ENCODE data around the gene LPP. TPM values are rescaled to one million over a fixed set of nuclear protein-coding genes. Genes with fewer than 3 reads are reported as not detected.

LPP gene
- total and polyA plus RNA-seq, 2 donors (not counting 1 experiment from before 2014, with no cell fraction given): 7.6 to 81.7 TPM

GRCh38 chr3:188157407-188157806 lies 3.5 kb downstream of the LPP start:
- no peak overlapping the region for H3K27ac Mint-ChIP-seq
- H3K79me2 ChIP-seq (ENCODE audit: control insufficient read depth, insufficient read depth, low read length): peaks cover 55% of the 10 kb centered on the region
- WGBS (ENCODE audit: insufficient coverage): 98% methylated on average over 6 of the region's 6 CpGs
- intact Hi-C loops (cut with micrococcal nuclease): loop anchor here (10.0 kb wide), 1 partner anchor 383 kb away; no protein-coding TSS in a partner anchor
- H3K27ac ChIP-seq (ENCODE audit: low read length in 2 of 2): no peak overlapping the region
- no peaks in the 10 kb centered on the region for H3K36me3 ChIP-seq (replicated peaks in 1 of 2; ENCODE audit: control extremely low read depth in 1 of 2, control insufficient read depth in 1 of 2, extremely low read depth in 1 of 2, insufficient read depth in 2 of 2, low read length in 1 of 2)
- no peak overlapping the region for H2AFZ ChIP-seq (ENCODE audit: insufficient read depth, low read depth, low read length, poor library complexity, severe bottlenecking)
- no peak overlapping the region for H3K4me3 Mint-ChIP-seq
- TF ChIP-seq CTCF (IDR thresholded peaks at IDR 0.05) (no peak), EZH2 (IDR thresholded peaks at IDR 0.05; ENCODE audit: borderline replicate concordance, insufficient read depth, low read depth, low read length, poor library complexity, severe bottlenecking) (no peak)
- H3K4me3 ChIP-seq (ENCODE audit: control extremely low read depth in 1 of 5, extremely low read depth in 1 of 5, insufficient read depth in 1 of 5, low read depth in 2 of 5, low read length in 4 of 5): no peak overlapping the region
- no peaks in the 10 kb centered on the region for H3K27me3 Mint-ChIP-seq
- ATAC-seq (ENCODE audit: low read depth) (no peak), DNase-seq (no peak)
- no peaks in the 10 kb centered on the region for H4K20me1 ChIP-seq (ENCODE audit: control insufficient read depth, insufficient read depth, low read length, poor library complexity, severe bottlenecking)
- no peaks in the 10 kb centered on the region for H3K27me3 ChIP-seq (replicated peaks in 1 of 4; ENCODE audit: control extremely low read depth in 1 of 4, control insufficient read depth in 3 of 4, insufficient read depth in 4 of 4, low read length in 3 of 4)
- CTCF ChIA-PET: no interaction called here
- no peak overlapping the region for H3K4me2 ChIP-seq (replicated peaks; ENCODE audit: low read depth, low read length, poor library complexity, severe bottlenecking)
- POLR2A ChIA-PET: no interaction called here
- no peak overlapping the region for H3K9ac ChIP-seq (ENCODE audit: low read length)
- H3K4me1 Mint-ChIP-seq: peaks cover 56% of the 10 kb centered on the region
- H3K9me3 Mint-ChIP-seq (ENCODE audit: insufficient read depth): no peaks in the 10 kb centered on the region
- peaks cover 18 to 25% of the 10 kb centered on the region in 2 donors for H3K4me1 ChIP-seq (ENCODE audit: control insufficient read depth in 2 of 2, insufficient read depth in 2 of 2, low read length in 2 of 2)
- H3K9me3 ChIP-seq (ENCODE audit: control extremely low read depth in 1 of 3, control insufficient read depth in 2 of 3, insufficient read depth in 1 of 3, low read length in 2 of 3): no peaks in the 10 kb centered on the region

- DNase-seq (no peak), ATAC-seq (ENCODE audit: low read depth) (no peak)
- no peak overlapping the region for H2AFZ ChIP-seq (ENCODE audit: insufficient read depth, low read depth, low read length, poor library complexity, severe bottlenecking)
- Mint-ChIP-seq H3K4me1 (peaks cover 52% of the 10 kb centered on the region), H3K4me3 (no peak overlapping the region), H3K9me3 (ENCODE audit: insufficient read depth) (no peaks in the 10 kb centered on the region), H3K27me3 (no peaks in the 10 kb centered on the region), H3K27ac (no peak overlapping the region)
- 82% methylated on average over 5 of the region's 5 CpGs for WGBS (ENCODE audit: insufficient coverage)
- no peak overlapping the region for H3K4me3 ChIP-seq (ENCODE audit: control extremely low read depth in 1 of 5, extremely low read depth in 1 of 5, insufficient read depth in 1 of 5, low read depth in 2 of 5, low read length in 4 of 5)
- H3K79me2 ChIP-seq (ENCODE audit: control insufficient read depth, insufficient read depth, low read length): peaks cover 61% of the 10 kb centered on the region
- H3K9ac ChIP-seq (ENCODE audit: low read length): no peak overlapping the region
- intact Hi-C loops (cut with micrococcal nuclease): loop anchor here (10.0 kb wide), 1 partner anchor 383 kb away; no protein-coding TSS in a partner anchor
- H3K4me1 ChIP-seq (ENCODE audit: control insufficient read depth in 2 of 2, insufficient read depth in 2 of 2, low read length in 2 of 2): peaks cover 13 to 20% of the 10 kb centered on the region in 2 donors
- H4K20me1 ChIP-seq (ENCODE audit: control insufficient read depth, insufficient read depth, low read length, poor library complexity, severe bottlenecking): no peaks in the 10 kb centered on the region
- ChIA-PET CTCF (no interaction called here), POLR2A (no interaction called here)
- no peak for TF ChIP-seq CTCF (IDR thresholded peaks at IDR 0.05)
- no peak for TF ChIP-seq EZH2 (IDR thresholded peaks at IDR 0.05; ENCODE audit: borderline replicate concordance, insufficient read depth, low read depth, low read length, poor library complexity, severe bottlenecking)
- no peaks in the 10 kb centered on the region for H3K9me3 ChIP-seq (ENCODE audit: control extremely low read depth in 1 of 3, control insufficient read depth in 2 of 3, insufficient read depth in 1 of 3, low read length in 2 of 3)
- H3K27me3 ChIP-seq (replicated peaks in 1 of 4; ENCODE audit: control extremely low read depth in 1 of 4, control insufficient read depth in 3 of 4, insufficient read depth in 4 of 4, low read length in 3 of 4): no peaks in the 10 kb centered on the region
- no peak overlapping the region for H3K4me2 ChIP-seq (replicated peaks; ENCODE audit: low read depth, low read length, poor library complexity, severe bottlenecking)
- no peak overlapping the region for H3K27ac ChIP-seq (ENCODE audit: low read length in 2 of 2)
- H3K36me3 ChIP-seq (replicated peaks in 1 of 2; ENCODE audit: control extremely low read depth in 1 of 2, control insufficient read depth in 1 of 2, extremely low read depth in 1 of 2, insufficient read depth in 2 of 2, low read length in 1 of 2): no peaks in the 10 kb centered on the region
These were observed 4.0 kb downstream of the LPP start for GRCh38 chr3:188157971-188158370.
